NCI-H2196 (cell line): ENCODE data around the gene EYA4.
A peak's percentile ranks its signal among the peaks of the same experiment; 100 is the strongest.
"Not testable (repeated sequence)": the region's sequence is repeated elsewhere in the genome, so short reads cannot be mapped to it uniquely, and the experiment has no call there.

ENCODE experiments used
- DNase-seq: peaks from one replicate; lab custom pipeline; 2025; ENCODE audit not compliant: unreplicated experiment; lab: John Stamatoyannopoulos, UW

Gene EYA4

DNA sequence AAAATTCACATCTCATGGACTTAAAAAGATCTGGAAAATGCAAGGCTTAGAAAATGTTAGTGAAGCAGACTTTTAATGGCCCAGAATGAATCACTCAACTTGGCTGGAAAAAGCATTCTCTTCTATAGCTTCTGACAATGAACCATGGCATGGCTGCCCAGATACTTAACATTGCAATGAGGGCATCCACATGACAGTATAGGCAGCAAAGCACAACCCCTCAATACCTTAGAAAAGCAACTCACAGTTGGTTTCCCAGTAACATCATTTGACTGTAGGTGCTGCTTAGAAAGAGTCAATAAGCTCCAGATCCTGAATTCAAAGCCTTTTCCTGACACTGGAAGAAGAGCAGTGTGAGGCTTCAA, 155.8 kb downstream of the EYA4 start:
- DNase-seq = no peak

DNA sequence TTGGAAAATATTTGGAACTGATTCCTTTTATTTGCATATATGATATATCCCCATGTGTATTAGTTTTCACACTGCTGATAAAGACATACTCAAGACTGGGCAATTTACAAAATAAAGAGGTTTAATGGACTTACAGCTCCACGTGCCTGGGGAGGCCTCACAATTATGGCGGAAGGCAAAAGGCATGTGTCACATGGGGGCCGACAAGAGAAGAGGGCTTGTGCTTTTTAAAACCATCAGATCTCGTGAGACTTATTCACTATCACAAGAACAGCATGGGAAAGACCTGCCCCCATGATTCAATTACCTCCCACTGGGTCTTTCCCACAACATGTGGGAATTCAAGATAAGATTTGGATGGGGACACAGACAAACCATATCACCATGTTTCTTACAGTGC, 156.4 kb downstream of the EYA4 start:
- not testable (repeated sequence) for DNase-seq

DNA sequence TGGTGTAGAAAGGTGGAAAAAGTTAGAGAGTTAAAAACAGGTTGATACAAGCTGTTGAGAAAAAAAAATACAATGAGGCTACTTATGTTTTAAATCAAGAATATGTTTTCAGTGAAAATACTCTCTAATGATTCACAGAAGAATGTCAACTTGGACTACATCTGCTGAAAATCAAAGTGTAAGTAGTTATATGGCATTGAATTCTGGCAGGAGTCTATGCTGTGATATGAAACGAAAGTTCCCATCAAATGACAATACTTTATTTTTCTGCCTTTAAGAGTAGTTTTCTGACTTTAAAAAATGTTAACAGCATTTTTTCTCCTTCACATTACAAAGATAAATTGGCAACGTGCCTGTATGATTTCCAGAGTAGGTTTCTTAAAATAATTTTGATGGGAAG, 158.3 kb downstream of the EYA4 start:
- no peak for DNase-seq

DNA sequence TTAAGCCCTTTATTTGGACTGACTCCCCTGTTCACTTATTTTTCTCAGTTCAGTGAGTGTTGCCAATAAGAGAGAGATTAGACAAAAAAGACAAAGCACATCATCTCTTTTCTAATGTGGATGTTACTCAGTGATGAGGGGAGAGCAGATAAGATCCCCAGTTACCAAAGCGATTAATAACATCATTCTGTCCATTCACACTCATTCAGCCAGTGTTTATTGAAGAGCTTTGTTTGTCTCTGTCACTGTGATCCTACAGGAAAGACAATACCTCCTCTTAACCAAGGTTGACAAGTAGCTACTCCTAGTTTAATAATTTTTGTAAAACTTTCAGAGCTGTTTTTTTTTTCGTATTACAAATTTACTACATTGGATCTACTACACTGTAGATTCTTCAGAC, 163.0 kb downstream of the EYA4 start:
- no peak for DNase-seq

DNA sequence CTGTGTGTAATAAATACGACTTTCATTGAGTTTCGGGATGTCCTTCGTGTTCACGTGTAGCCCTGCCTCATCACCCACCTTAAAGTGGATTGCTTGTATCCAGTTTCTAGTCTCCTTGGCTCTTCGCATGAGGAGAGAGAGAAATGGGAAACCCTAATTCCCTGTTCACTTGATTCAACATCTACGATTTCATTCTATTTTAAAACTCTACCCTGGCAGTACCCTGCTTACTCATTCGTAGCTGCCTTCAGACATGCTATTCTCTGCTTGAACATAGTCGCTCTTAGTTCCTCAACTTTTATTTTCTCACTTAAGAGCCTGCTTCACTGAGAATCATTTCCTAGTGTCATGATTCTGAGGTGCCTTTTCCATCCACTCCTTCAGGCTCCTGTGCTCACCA, 163.6 kb downstream of the EYA4 start:
- DNase-seq = no peak

DNA sequence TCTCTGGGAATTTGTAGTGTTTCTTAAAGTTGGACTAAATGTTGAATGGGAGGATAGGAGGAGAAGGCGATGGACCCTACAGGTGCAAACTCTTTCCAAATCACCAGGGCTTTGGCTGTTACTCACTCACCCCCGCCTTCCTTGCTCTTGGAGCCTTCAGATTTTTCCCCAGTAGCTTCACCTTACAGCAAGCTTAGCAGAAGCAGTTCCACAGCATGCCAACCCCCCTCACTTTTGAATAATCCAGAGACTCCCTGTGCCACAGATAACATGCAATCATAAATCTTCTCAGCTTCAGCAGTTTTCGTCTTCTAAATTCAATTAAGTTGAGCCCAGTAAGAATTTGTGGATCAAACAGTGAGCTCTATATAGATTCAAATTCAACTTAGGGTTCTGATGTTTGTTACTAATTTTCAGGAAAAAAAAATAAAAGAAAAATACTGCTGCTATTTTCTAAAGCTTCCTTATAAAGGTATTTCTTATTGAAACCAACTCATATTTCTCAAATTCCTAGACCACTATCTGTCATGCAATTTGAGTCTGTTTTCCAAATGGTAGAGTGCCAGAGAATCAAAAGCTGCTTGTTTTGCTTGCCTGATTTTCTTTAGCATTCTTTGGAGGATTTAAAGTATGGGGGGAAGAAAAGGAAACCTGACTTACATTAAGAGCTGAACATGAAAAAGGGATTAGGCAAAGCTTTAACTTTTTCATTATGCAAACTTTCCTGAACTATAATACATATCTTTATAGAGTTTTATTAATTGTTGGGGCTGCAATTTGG, 166.4 kb downstream of the EYA4 start:
- DNase-seq = no peak

DNA sequence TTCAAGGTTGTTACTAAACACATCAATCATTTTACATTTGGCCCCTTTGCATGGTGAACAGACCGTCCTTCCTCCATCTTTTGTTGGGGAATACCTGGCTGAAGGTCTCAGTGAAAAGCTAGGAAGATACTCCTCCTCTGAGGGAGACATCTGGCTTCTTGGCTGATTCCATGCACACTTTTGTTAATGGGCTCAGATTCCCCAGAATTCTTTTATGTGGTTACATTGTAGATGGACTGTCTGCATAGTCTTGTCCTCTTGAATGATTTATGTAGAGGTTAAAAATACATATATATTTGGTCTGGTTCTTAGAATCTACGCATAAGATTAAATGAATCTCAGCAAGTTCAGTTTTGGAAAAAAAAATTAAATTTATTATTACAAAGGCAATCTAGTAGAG, 167.0 kb downstream of the EYA4 start:
- no peak for DNase-seq

DNA sequence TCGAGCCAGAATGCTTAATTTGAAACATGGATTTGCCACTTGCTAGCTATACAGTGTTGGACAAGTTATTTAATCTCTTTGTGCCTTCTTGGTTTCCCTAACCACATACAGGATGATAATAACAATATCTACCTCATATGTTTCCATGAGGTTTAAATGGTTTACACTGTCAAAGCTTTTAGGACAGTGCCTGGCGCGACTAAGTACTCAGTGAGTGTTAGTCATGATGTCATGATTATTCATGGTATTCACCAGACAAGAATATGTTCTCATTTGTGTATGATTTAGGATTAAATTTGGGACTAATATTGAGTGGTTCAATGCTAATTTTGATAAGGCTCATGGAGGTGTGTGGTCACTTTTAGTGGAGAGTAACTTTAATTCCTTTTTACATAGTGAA, 167.4 kb downstream of the EYA4 start:
- no peak for DNase-seq

DNA sequence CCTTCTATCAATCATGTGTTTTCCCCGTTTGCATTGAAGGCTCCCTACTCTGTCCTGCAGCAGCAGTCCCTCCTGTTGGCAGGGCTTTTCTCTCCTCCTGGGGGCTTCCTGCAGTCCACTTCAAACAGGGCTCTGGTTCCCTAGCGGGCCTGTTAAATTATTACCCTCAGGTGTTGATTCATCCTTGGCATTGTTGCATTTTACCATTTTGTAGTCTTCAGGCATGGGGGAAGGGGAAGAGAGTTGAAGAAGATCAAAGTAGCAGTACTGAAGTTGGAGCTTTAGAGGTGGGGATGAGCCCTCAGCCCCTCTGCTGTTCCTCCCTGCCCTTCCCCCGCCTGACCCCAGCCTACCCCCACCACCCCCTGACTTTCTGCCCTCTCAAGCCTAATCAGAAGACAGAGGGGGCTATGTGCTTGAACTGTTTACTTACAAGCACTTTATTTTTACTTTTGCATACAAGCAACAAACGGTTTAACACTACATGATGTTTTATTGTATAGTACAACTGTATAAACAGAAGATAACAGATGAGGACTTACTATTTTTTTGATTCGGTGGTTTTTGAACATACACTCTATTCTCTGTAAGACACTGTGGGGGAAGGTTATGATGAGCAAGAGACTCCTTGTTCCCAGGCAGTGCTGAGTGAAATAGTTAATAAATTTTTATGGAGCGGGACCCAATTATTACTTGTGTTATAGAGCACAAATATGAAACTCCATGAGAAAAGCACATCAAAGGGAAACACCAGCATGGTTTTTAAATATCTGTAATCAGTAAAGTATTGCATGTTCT, 169.7 kb downstream of the EYA4 start:
- DNase-seq = no peak

DNA sequence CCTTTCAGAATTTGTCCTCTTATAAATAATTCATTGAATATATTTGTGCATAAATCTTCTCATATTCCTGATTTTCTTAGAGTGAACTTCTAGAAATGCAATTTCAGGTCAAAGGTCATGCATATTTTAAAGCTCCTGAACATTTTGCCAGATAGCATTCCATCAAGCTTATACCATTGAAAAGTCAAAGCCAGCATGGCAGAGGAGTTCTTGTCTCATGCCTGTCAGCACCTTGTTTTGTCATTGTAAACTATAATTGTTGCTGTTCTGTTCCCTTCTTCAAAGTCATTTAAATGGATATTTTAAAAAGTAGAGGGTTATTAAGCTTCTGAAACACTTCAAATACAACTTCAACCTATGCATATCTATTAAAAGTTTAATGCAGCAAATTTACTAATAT, 170.6 kb downstream of the EYA4 start:
- no peak for DNase-seq

DNA sequence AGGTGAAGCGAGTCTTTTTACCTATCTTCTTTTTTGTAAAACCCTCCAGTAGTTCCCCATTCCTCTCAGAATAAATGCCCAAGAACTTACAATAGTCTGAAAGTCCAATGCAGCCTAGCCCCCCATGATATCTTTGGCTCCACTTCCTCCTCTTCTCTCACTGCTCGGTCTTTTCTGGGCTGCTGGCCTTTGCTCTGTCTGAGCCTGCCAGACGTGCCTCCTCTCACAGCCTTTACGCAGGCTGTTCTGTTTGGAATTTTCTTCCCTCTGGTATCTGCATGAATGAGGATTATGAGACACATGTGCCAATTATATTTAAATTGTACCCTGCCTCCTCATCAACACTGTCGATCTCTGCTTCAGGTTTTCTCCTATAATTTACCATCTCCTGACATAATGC, 174.1 kb downstream of the EYA4 start:
- DNase-seq = no peak

DNA sequence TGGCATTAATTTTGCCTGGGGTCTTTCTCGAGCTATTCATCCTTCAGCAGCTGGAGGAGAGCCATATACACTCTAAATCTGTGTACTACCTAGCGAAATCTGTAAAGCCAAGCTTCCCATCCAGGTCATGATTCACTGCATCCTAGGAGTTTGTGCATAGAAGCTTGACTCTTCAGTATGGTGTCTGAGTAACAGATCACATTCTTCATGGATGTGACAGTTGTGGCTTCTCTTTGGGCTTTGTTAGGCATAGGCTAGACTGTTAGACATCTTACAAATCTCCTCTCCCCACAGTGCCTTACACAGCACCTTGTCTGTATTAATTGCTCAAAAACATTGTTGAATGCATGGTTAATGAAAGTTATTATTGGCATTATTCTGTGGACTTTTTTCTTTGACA, 177.0 kb downstream of the EYA4 start:
- no peak for DNase-seq

DNA sequence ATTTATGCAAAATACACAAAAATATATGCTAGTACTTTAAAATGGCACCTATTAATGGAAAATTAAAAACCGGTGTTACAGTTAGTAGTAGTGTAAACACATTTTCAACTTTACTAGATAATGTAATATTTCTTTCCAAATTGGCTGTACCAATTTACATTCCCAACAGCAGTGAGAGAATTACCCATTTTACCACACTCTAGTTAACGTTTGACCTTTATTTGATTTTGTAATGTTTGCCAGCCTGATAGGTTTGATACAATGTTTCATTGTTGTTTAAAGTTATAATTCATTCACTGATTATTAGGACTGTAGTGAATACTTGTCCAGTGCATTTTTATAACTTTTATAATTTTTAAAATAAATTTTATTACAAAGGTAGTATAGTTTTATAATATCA, 182.1 kb downstream of the EYA4 start:
- DNase-seq = no peak

DNA sequence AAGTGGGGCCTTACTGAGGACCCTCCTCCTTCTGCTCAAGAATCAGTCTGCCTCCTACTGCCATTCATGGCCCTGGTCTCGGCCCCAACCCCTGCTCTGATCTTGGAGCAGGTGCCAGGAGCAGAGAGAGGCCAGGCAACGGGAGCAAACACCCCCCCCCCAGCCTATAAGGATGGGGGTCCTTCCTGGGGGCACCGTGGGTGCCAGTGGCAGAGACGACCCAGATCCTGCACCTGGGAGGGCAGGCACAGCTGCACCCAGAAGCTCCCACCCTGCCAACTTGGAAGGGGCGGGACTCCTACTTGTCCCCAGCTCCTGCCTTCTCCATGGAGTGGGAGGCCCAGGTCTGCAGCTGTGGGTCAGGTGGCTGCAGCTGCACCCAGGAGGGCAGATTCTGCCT, 183.2 kb downstream of the EYA4 start:
- no peak for DNase-seq

DNA sequence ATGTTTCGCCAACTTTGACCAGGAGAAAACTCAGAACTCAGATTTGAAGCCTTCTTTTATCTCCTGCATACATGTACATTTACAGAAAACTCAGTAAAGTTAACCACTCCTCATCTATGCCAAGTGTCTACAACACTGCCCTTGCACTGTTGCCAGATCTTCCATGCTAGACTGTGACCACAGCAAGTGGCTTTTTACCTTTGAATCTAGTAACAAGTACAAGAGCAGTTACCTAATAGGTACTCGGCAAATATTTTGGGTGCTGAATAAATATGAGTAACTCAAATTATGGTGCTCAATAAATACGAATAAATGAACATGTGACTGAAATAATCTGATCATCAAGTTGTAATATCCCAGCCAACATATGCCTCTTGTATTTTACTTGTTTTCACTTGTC, 184.9 kb downstream of the EYA4 start:
- DNase-seq = no peak

DNA sequence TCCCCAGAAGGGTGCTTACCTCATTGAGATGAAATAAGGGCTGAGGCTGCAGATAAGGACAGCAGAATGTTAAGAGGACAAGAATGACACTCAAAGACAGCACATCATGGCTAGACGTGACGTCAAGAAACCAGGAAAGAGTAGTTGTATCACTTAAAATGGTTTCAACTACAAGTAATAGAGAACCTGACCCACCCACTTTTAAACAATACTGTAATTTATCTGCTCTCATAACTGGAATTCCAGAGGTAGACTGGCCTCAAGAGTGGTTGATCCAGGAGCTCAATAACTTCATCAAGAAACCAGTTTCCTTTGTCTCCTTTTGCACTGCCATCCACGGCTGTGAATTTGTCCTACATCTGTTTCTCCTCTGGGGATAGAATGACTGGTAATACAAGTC, 187.1 kb downstream of the EYA4 start:
- no peak for DNase-seq

DNA sequence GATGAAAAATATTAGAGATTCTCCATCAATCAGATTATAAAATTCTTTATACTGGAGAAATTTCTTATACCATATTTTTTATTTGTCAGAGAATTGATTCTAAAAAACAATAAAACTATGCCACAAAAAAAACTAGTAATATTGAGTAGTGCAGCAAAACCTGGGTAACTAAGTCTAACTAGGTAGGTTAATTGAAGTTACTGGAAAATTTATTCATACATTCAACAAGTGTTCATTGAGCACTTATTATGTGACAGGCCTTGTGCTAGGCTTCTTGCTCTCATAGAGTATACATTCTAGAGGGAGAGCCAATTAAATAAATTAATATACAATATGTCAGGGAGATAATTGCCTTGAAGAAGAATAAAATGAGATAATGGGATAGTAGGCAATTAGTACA, 189.4 kb downstream of the EYA4 start:
- no peak for DNase-seq

DNA sequence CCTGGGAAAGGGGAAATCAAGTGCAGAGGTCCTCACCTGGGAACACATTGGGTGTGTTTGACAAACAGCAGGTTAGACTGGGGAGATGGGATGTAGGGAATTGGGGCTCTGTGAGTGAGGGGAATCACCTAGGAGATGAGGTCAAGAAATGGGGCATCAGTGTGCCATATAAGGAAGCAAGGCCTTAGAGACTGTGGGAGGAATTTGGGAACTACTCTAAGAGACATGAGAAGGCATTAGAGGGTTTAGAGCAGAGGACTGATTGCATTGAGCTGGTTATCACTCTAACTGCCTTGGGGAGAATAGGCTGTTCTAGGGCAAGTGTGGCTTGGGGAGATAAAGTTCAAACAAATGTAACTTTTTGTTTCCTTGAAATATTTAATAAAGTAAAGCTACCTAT, 189.9 kb downstream of the EYA4 start:
- no peak for DNase-seq

DNA sequence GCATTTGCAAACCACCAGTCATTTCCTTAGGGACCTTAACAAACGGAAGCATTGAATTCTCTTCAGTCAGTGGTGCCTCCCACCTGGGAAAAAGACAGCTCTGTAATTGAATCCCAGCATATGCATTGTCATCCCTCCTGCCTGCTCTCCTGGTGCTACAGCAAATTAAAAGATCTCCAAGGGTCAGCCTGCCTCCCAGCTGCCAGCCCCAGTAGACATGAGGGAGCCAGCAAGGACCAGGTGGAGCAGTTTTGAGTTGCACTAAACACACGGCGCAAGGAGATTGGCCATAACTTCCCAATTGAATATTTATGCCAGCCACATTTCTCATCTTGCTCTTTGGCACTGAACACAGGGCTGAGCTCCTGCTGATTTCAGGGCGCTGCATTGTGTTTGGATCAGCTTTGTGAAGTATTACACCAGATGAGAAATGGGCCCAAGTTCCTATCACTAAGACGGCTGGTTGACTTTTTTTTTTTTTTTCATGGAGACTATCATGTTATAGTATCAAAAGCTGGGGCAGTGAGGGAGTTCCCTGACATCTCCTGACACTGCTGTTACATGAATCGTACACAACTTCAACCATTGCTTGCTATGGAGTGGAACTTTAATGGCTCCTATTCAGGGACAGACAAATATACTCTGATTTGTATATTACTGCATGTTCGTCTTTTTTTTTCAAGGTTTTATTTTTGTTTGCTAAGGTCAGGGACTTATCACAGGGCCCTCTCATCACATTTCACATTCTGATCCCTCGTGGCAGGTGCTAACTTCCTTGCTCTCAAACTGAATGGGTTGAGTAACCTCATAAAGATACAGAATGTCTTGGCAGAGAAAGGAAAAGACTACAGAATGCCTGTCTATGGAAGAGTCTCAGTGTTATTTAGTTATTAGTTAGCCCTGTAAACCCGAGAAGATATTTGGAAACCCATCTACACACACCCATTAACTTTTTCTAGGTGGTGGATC, 191.1 kb downstream of the EYA4 start:
- DNase-seq = peak; percentile 88

DNA sequence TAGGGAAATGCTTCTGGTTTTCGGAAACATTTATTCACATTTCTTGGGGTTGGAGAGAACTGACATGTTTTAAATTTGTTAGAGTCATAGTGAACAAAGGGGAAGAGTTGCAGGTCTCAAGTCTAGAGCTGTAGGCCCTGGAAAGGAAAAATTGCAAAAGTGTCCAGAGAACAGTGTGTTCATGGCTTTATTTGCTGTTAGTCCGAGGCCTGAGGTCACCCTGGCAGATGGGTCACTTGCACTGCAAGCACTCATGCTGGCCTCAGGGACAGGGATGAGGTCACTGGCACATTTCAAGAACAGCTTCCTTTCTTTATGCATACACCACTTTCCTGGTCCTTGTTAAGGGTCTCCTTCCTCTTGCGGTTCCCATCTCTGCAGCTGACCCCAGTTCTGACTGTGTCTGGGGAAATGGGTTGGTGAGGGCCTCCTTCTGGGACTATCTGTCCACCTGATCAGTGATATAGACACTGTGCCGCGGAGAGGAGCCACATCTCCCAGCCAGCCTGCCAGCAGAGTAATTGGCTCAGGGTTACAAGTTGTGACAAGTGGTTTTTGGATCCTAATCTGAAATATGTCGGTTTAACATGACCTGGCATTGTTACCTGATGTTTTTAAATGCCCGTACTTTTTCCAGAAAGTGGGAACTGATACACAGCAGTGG, 194.0 kb downstream of the EYA4 start:
- DNase-seq = peak; percentile 69

DNA sequence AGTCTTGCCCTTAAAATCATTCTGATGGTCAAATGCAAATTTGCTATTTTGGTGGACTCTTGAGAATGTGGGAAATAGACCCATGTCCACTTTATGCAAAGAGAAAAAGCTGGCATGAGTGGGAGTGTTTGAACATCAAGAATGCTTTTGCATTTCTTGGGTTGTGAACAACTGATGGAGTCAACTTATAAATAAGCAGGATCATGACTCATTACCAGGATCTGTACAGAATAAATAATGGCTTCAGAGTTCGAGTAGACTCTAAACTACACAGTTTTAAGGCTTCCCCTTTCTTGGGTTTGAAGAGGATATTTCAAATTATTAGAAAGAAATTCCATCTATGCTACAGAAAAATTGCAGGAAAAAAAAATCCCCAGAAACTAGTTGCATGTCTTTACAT, 195.5 kb downstream of the EYA4 start:
- DNase-seq = no peak
